Thyroid gland (tissue), 4 donors: ENCODE results near the gene MYH6. TPM values are rescaled to one million over a fixed set of nuclear protein-coding genes. Genes with fewer than 3 reads are reported as not detected.
"Not testable (repeated sequence)": the region's sequence is repeated elsewhere in the genome, so short reads cannot be mapped to it uniquely, and the experiment has no call there.

Experiments
- DNase-seq, 2 donors: peaks; one replicate each; pipeline ENCODE4 v3.0.0-alpha.2; 2019
- H3K27ac ChIP-seq, 3 donors: fragments of 200-600 bp; sonication (generic); 1 replicate in 2 of 3; 2 replicates in 1 of 3; pipeline ENCODE4 v1.5.1; 2016 to 2019; ENCODE audit warnings: mild to moderate bottlenecking in 1 of 3, moderate library complexity in 1 of 3
- H3K27me3 ChIP-seq: fragments of 200-600 bp; sonication (generic); one replicate; pipeline ENCODE4 v1.5.1; 2019
- H3K36me3 ChIP-seq, 2 donors: fragments of 200-600 bp; sonication (generic); one replicate each; pipeline ENCODE4 v1.5.1; 2016 to 2019
- H3K4me1 ChIP-seq, 2 donors: fragments of 200-600 bp; sonication (generic); one replicate each; pipeline ENCODE4 v1.5.1; 2017 to 2019
- H3K4me3 ChIP-seq, 3 donors: fragments of 200-600 bp; sonication (generic); replicated peaks in 1 of 3; 1 replicate in 2 of 3; 2 replicates in 1 of 3; pipeline ENCODE4 v1.5.1; 2016; ENCODE audit warnings: mild to moderate bottlenecking in 1 of 3
- H3K9me3 ChIP-seq: fragments of 200-600 bp; sonication (generic); one replicate; pipeline ENCODE4 v1.5.1; 2017
- POLR2A ChIP-seq, 2 donors: fragments of 450-650 bp; IDR thresholded peaks; one replicate each; pipeline ENCODE4 v1.6.1; 2017; ENCODE audit warnings: antibody characterized with exemption in 2 of 2, mild to moderate bottlenecking in 2 of 2, moderate library complexity in 1 of 2
- WGBS, 2 donors: methylation state at CpG; one replicate each; pipeline ENCODE4 v1.1.5; 2017; 5-methylcytosine and 5-hydroxymethylcytosine counted together
- intact Hi-C: fragments of 100-400 bp; cut with DNase I; formaldehyde crosslinking; loops from one replicate; pipeline ENCODE4 v1.15.1; 2023
- total RNA-seq, 4 donors: library from RNA; depleted of rRNA; stranded (reverse); fragments of >200 nt; gene quantifications; one replicate each; pipeline ENCODE4 v1.2.3, GENCODE V29; 2016
- TF ChIP-seq, protein P1 (sequence below), 6 experiments: fragments of 200-600 bp in 3 of 6; fragments of 450-650 bp in 3 of 6; sonication (generic) in 3 of 6; IDR thresholded peaks; one replicate each; pipeline ENCODE4 v1.5.1; 2016 to 2019; ENCODE audit warnings: antibody characterized with exemption in 6 of 6, mild to moderate bottlenecking in 2 of 6, inconsistent platforms in 1 of 6, moderate library complexity in 1 of 6

MYH6 gene
- total RNA-seq, 4 donors from 2014 or later, result not detected

DNA sequence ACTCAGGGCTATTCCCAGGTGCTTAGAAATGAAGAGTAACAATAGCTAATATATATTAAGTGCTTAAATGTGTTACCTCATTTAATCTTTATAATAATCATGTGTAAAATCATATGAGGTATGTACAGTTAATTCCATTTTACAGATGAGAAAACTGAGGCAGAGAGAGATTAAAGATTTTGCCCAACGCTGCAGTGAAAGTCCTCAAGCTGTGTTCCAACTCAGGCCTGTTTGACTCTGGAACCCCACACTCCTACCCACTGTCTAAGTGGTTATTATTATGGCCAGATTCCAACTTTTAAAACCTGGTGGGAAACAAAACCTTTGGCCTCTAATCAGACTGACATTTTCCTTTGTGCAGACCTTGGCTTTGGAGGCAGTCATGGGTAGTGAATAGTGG is 21.1 kb downstream of the MYH6 start:
- H3K9me3 ChIP-seq, result no peaks in the 10 kb centered on the region
- H3K27me3 ChIP-seq, result no peaks in the 10 kb centered on the region
- TF ChIP-seq, protein P1, sequence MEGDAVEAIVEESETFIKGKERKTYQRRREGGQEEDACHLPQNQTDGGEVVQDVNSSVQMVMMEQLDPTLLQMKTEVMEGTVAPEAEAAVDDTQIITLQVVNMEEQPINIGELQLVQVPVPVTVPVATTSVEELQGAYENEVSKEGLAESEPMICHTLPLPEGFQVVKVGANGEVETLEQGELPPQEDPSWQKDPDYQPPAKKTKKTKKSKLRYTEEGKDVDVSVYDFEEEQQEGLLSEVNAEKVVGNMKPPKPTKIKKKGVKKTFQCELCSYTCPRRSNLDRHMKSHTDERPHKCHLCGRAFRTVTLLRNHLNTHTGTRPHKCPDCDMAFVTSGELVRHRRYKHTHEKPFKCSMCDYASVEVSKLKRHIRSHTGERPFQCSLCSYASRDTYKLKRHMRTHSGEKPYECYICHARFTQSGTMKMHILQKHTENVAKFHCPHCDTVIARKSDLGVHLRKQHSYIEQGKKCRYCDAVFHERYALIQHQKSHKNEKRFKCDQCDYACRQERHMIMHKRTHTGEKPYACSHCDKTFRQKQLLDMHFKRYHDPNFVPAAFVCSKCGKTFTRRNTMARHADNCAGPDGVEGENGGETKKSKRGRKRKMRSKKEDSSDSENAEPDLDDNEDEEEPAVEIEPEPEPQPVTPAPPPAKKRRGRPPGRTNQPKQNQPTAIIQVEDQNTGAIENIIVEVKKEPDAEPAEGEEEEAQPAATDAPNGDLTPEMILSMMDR (IDR thresholded peaks at IDR 0.05), result no peak
- TF ChIP-seq POLR2A (IDR thresholded peaks at IDR 0.05), result no peak
- no peak overlapping the region for H3K4me3 ChIP-seq
- no peak for DNase-seq
- WGBS, 2 donors, result 83 to 84% methylated on average over 1 of the region's 1 CpG
- intact Hi-C loops, result loop anchor here (10.0 kb wide), 1 partner anchor 272 kb away; the partner anchor contains the start of gene CEBPE
- no peaks in the 10 kb centered on the region for H3K36me3 ChIP-seq
- no peaks in the 10 kb centered on the region for H3K4me1 ChIP-seq
- H3K27ac ChIP-seq, result no peak overlapping the region

GRCh38 chr14:23386266-23386657 is 21.8 kb downstream of the MYH6 start:
- whole genome bisulfite sequencing, 2 donors, result 83 to 91% methylated on average over 17 of the region's 17 CpGs
- not testable (repeated sequence) for H3K4me3 ChIP-seq, H3K27me3 ChIP-seq, DNase-seq, H3K9me3 ChIP-seq, H3K36me3 ChIP-seq, H3K27ac ChIP-seq, H3K4me1 ChIP-seq
- intact Hi-C loops, result loop anchor here (10.0 kb wide), 1 partner anchor 271 kb away; the partner anchor contains the start of gene CEBPE

DNA sequence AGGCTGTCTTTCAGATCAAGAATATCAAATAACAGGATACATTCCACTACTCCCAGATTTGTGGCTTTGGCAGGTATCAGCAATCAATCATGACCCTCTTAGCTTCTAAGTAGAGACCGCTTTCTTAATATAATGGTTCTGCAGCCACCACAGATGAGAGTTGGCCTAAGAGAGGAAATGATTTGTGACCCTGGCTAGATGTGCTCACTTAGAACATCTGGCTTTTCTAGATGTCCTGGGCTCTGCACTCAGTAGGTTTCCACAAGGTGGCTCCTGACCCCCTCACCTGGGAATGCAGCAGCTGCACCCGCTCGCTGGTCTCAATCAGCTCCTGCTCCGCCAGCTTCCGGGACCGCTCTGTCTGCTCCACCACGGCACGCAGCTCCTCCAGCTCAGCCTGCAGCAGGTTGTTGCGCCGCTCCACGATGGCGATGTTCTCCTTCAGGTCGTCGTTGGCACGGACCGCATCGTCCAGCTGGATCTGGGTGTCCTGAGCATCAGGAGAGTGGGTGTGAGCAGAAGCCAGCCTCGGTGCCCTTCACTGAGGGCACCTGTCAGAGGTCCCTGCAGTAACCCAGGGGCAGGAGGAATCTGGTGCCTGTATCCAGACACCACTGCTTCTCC is 22.3 kb downstream of the MYH6 start:
- intact Hi-C loops, result loop anchor here (10.0 kb wide), 1 partner anchor 271 kb away; the partner anchor contains the start of gene CEBPE
- Histone ChIP-seq H3K4me3 (no peak overlapping the region), H3K4me1 (no peaks in the 10 kb centered on the region), H3K9me3 (no peaks in the 10 kb centered on the region), H3K27ac (no peak overlapping the region), H3K27me3 (no peaks in the 10 kb centered on the region), H3K36me3 (no peaks in the 10 kb centered on the region)
- whole genome bisulfite sequencing, 2 donors, result 80 to 81% methylated on average over 7 to 9 of the region's 18 CpGs
- DNase-seq, result no peak
- TF ChIP-seq, protein P1 (IDR thresholded peaks at IDR 0.05), result no peak
- TF ChIP-seq POLR2A (IDR thresholded peaks at IDR 0.05), result no peak

GRCh38 chr14:23385244-23385641 is 22.8 kb downstream of the MYH6 start:
- Histone ChIP-seq H3K27me3 (no peaks in the 10 kb centered on the region), H3K4me1 (no peaks in the 10 kb centered on the region), H3K36me3 (no peaks in the 10 kb centered on the region), H3K27ac (no peak overlapping the region), H3K4me3 (no peak overlapping the region), H3K9me3 (no peaks in the 10 kb centered on the region)
- intact Hi-C loops, result loop anchor here (10.0 kb wide), 1 partner anchor 270 kb away; the partner anchor contains the start of gene CEBPE
- DNase-seq, result no peak
- WGBS, 2 donors, result 86% methylated on average over 2 of the region's 2 CpGs
- TF ChIP-seq, protein P1 (IDR thresholded peaks at IDR 0.05), result no peak
- TF ChIP-seq POLR2A (IDR thresholded peaks at IDR 0.05), result no peak

- Histone ChIP-seq H3K27me3 (no peaks in the 10 kb centered on the region), H3K27ac (no peak overlapping the region), H3K36me3 (no peaks in the 10 kb centered on the region), H3K4me3 (no peak overlapping the region), H3K9me3 (no peaks in the 10 kb centered on the region), H3K4me1 (no peaks in the 10 kb centered on the region)
- TF ChIP-seq, protein P1 (IDR thresholded peaks at IDR 0.05), result no peak
- TF ChIP-seq POLR2A (IDR thresholded peaks at IDR 0.05), result no peak
- intact Hi-C loops, result loop anchor here (10.0 kb wide), 1 partner anchor 270 kb away; the partner anchor contains the start of gene CEBPE
- no peak for DNase-seq
- 87 to 91% methylated on average over 29 of the region's 29 CpGs for WGBS, 2 donors
Observed at GRCh38 chr14:23384364-23385080, 23.6 kb downstream of the MYH6 start.
